Measurements from ENCODE around the gene KRTAP4-6.

KRTAP4-6 gene

GRCh38 chr17:41184480-41184961, 44.2 kb upstream of the KRTAP4-6 start, which contains the start of gene KRTAP4-1:
TSS of gene KRTAP4-1 (minus strand) at chr17:41184911. CDS start at chr17:41184854, 57 bp downstream.
- no peaks in the 10 kb centered on the region for H3K9me3 ChIP-seq (replicated peaks; ENCODE audit: insufficient read depth, low read length)
- H3K79me2 ChIP-seq (ENCODE audit: low read length): no peaks in the 10 kb centered on the region
- H3K9me2 ChIP-seq (replicated peaks; ENCODE audit: insufficient read depth, low read length): no peaks in the 10 kb centered on the region
- no peak for DNase-seq
- H3K9ac ChIP-seq (ENCODE audit: low read length): no peak within 1 kb of the TSS
- no peak within 1 kb of the TSS for H2AFZ ChIP-seq (ENCODE audit: low read length)
- no peak within 1 kb of the TSS for H3K4me2 ChIP-seq (ENCODE audit: low read depth, low read length)
- H3K27me3 ChIP-seq (replicated peaks; ENCODE audit: insufficient read depth, low read length): no peaks in the 10 kb centered on the region
- H4K20me1 ChIP-seq (ENCODE audit: insufficient read depth, low read length): no peaks in the 10 kb centered on the region
- no peaks in the 10 kb centered on the region for H3F3A ChIP-seq (ENCODE audit: insufficient read depth, low read length)
- no peaks in the 10 kb centered on the region for H3K36me3 ChIP-seq (replicated peaks; ENCODE audit: insufficient read depth, low read length)
- no peak within 1 kb of the TSS for H3K27ac ChIP-seq (ENCODE audit: low read length)
- H3K4me1 ChIP-seq (ENCODE audit: low read length): no peaks in the 10 kb centered on the region
- H3K4me3 ChIP-seq (ENCODE audit: low read length): no peak within 1 kb of the TSS
- TF ChIP-seq EZH2 (optimal IDR thresholded peaks at IDR 0.05; ENCODE audit: low read depth, low read length) (no peak), EZH2phosphoT487 (IDR thresholded peaks at IDR 0.05; ENCODE audit: low read length) (no peak), CTCF (IDR thresholded peaks at IDR 0.05; ENCODE audit: low read length) (no peak)

GRCh38 chr17:41178843-41179616, 38.7 kb upstream of the KRTAP4-6 start:
- Histone ChIP-seq H3K9ac (ENCODE audit: low read length) (no peak overlapping the region), H3K27ac (ENCODE audit: low read length) (no peak overlapping the region), H3K4me1 (ENCODE audit: low read length) (peaks cover 16% of the 10 kb centered on the region; the same call in 1 of the 2 replicates), H2AFZ (ENCODE audit: low read length) (no peak overlapping the region), H3K27me3 (replicated peaks; ENCODE audit: insufficient read depth, low read length) (no peaks in the 10 kb centered on the region), H3K4me2 (ENCODE audit: low read depth, low read length) (no peak overlapping the region), H3K9me3 (replicated peaks; ENCODE audit: insufficient read depth, low read length) (no peaks in the 10 kb centered on the region), H3K4me3 (ENCODE audit: low read length) (no peak overlapping the region), H3F3A (ENCODE audit: insufficient read depth, low read length) (no peaks in the 10 kb centered on the region), H4K20me1 (ENCODE audit: insufficient read depth, low read length) (no peaks in the 10 kb centered on the region), H3K36me3 (replicated peaks; ENCODE audit: insufficient read depth, low read length) (no peaks in the 10 kb centered on the region), H3K9me2 (replicated peaks; ENCODE audit: insufficient read depth, low read length) (no peaks in the 10 kb centered on the region), H3K79me2 (ENCODE audit: low read length) (no peaks in the 10 kb centered on the region)
- no peak for DNase-seq
- TF ChIP-seq EZH2 (optimal IDR thresholded peaks at IDR 0.05; ENCODE audit: low read depth, low read length): no peak
- TF ChIP-seq EZH2phosphoT487 (IDR thresholded peaks at IDR 0.05; ENCODE audit: low read length): no peak
- no peak for TF ChIP-seq CTCF (IDR thresholded peaks at IDR 0.05; ENCODE audit: low read length)

- H3K9ac ChIP-seq (ENCODE audit: low read length): no peak overlapping the region
These were observed 38.0 kb upstream of the KRTAP4-6 start for GRCh38 chr17:41178341-41178740.

More at GRCh38 chr17:41178341-41178740, 38.0 kb upstream of the KRTAP4-6 start:
- H3K36me3 ChIP-seq (replicated peaks; ENCODE audit: insufficient read depth, low read length): no peaks in the 10 kb centered on the region
- H2AFZ ChIP-seq (ENCODE audit: low read length): no peak overlapping the region
- H3K79me2 ChIP-seq (ENCODE audit: low read length): no peaks in the 10 kb centered on the region
- H3K4me1 ChIP-seq (ENCODE audit: low read length): peaks cover 16% of the 10 kb centered on the region; the same call in 1 of the 2 replicates
- no peaks in the 10 kb centered on the region for H3K9me3 ChIP-seq (replicated peaks; ENCODE audit: insufficient read depth, low read length)
- H3K27me3 ChIP-seq (replicated peaks; ENCODE audit: insufficient read depth, low read length): no peaks in the 10 kb centered on the region
- no peak for DNase-seq
- H3F3A ChIP-seq (ENCODE audit: insufficient read depth, low read length): no peaks in the 10 kb centered on the region
- no peaks in the 10 kb centered on the region for H3K9me2 ChIP-seq (replicated peaks; ENCODE audit: insufficient read depth, low read length)
- no peak overlapping the region for H3K4me3 ChIP-seq (ENCODE audit: low read length)
- H4K20me1 ChIP-seq (ENCODE audit: insufficient read depth, low read length): no peaks in the 10 kb centered on the region
- H3K27ac ChIP-seq (ENCODE audit: low read length): no peak overlapping the region
- TF ChIP-seq CTCF (IDR thresholded peaks at IDR 0.05; ENCODE audit: low read length) (no peak), EZH2phosphoT487 (IDR thresholded peaks at IDR 0.05; ENCODE audit: low read length) (no peak), EZH2 (optimal IDR thresholded peaks at IDR 0.05; ENCODE audit: low read depth, low read length) (no peak)
- H3K4me2 ChIP-seq (ENCODE audit: low read depth, low read length): no peak overlapping the region

Data from MM.1S (cell line).